Activated T-cell treated with anti-CD3 and anti-CD28 coated beads, Interleukin-2, amount 50 U/mL, for 1 hour (primary cell): ENCODE results near the gene OR10A3.
"Not testable (repeated sequence)": the region's sequence is repeated elsewhere in the genome, so short reads cannot be mapped to it uniquely, and the experiment has no call there.

Source experiments
- DNase-seq: peaks from one replicate; pipeline ENCODE4 v3.0.0-alpha.2; 2020

Gene OR10A3

GRCh38 chr11:7941608-7942007, at the start of gene OR10A3:
Gene OR10A3 (minus strand): TSS chr11:7941708. CDS start chr11:7939520, 2,188 bp downstream.
- no peak for DNase-seq

- not testable (repeated sequence) for DNase-seq
These were observed 46.0 kb upstream of the OR10A3 start for GRCh38 chr11:7987560-7987883.

GRCh38 chr11:7986768-7987559, 45.5 kb upstream of the OR10A3 start, which contains the start of gene EIF3F:
Gene EIF3F (plus strand): TSS chr11:7987337. CDS start chr11:7987353, 16 bp downstream.
- peak; percentile 86 for DNase-seq

GRCh38 chr11:7983832-7984590, 42.5 kb upstream of the OR10A3 start:
- no peak for DNase-seq

GRCh38 chr11:7982582-7983119, 41.1 kb upstream of the OR10A3 start:
- DNase-seq: no peak

GRCh38 chr11:7981619-7982157, 40.2 kb upstream of the OR10A3 start:
- no peak for DNase-seq

GRCh38 chr11:7977232-7977917, 35.9 kb upstream of the OR10A3 start:
- no peak for DNase-seq

- DNase-seq: no peak
These were observed 33.2 kb upstream of the OR10A3 start for GRCh38 chr11:7974668-7975067.

GRCh38 chr11:7973011-7973410, 31.5 kb upstream of the OR10A3 start:
- no peak for DNase-seq

- no peak for DNase-seq
These were observed 30.3 kb upstream of the OR10A3 start for GRCh38 chr11:7971846-7972245.

GRCh38 chr11:7969756-7970646, 28.5 kb upstream of the OR10A3 start:
- DNase-seq: no peak

- DNase-seq: no peak
These were observed 27.2 kb upstream of the OR10A3 start for GRCh38 chr11:7968686-7969085.

GRCh38 chr11:7967826-7968225, 26.3 kb upstream of the OR10A3 start:
- DNase-seq: no peak

GRCh38 chr11:7967097-7967496, 25.6 kb upstream of the OR10A3 start:
- DNase-seq: no peak

- DNase-seq: no peak
These were observed 23.9 kb upstream of the OR10A3 start, which contains the start of gene NLRP10 for GRCh38 chr11:7965386-7965785. Gene NLRP10 (minus strand): TSS chr11:7965447. CDS start chr11:7963495, 1,952 bp downstream.

GRCh38 chr11:7964873-7965272, 23.4 kb upstream of the OR10A3 start:
- no peak for DNase-seq

- DNase-seq: no peak
These were observed 22.8 kb upstream of the OR10A3 start for GRCh38 chr11:7964261-7964660.

- DNase-seq: no peak
These were observed 13.7 kb upstream of the OR10A3 start for GRCh38 chr11:7955191-7955590.

- DNase-seq: no peak
These were observed 8.4 kb upstream of the OR10A3 start for GRCh38 chr11:7949934-7950333.

GRCh38 chr11:7944123-7944522, 2.6 kb upstream of the OR10A3 start:
- no peak for DNase-seq

GRCh38 chr11:7941146-7941545, 362 bp downstream of the OR10A3 start:
- no peak for DNase-seq

- DNase-seq: no peak
These were observed 4.9 kb downstream of the OR10A3 start for GRCh38 chr11:7936615-7937014.
